ENCODE measurements around the gene ADGRG1. TPM values are rescaled to one million over a fixed set of nuclear protein-coding genes. Genes with fewer than 3 reads are reported as not detected.

Gene ADGRG1
- total RNA-seq, 6 experiments from 2014 or later, result 1.8 to 4.2 (median 3.4) TPM

DNA sequence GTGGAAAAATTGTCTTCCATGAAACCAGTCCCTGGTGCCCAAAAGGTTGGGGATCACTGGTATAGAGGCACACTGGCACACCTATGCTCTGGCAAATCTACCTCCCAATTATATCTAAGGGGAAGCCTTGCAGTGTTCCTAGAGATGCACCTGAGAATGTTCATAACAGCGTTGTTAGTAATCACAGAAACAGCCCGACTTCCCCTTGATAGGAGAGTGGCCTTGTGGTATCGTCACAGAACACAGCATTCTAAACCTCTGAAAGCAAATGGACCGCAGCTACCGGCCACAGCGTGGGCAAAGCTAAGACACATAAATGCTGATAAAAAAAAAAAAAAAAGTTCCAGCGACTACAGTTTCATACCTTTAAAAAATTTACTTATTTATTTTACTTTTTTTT is 39.1 kb upstream of the ADGRG1 start:
- TF ChIP-seq, protein P1, sequence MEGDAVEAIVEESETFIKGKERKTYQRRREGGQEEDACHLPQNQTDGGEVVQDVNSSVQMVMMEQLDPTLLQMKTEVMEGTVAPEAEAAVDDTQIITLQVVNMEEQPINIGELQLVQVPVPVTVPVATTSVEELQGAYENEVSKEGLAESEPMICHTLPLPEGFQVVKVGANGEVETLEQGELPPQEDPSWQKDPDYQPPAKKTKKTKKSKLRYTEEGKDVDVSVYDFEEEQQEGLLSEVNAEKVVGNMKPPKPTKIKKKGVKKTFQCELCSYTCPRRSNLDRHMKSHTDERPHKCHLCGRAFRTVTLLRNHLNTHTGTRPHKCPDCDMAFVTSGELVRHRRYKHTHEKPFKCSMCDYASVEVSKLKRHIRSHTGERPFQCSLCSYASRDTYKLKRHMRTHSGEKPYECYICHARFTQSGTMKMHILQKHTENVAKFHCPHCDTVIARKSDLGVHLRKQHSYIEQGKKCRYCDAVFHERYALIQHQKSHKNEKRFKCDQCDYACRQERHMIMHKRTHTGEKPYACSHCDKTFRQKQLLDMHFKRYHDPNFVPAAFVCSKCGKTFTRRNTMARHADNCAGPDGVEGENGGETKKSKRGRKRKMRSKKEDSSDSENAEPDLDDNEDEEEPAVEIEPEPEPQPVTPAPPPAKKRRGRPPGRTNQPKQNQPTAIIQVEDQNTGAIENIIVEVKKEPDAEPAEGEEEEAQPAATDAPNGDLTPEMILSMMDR (IDR thresholded peaks at IDR 0.05), result no peak
- TF ChIP-seq POLR2A (IDR thresholded peaks at IDR 0.05), result no peak
- H3K4me1 ChIP-seq, result no peaks in the 10 kb centered on the region
- intact Hi-C loops (cut with DNase I), result no loop called here
- DNase-seq, result no peak
- no peaks in the 10 kb centered on the region for H3K27me3 ChIP-seq
- H3K4me3 ChIP-seq, result no peak overlapping the region
- ATAC-seq, result no peak
- no peak overlapping the region for H3K27ac ChIP-seq
- WGBS (ENCODE audit: insufficient coverage, low coverage, low lambda C conversion rate, missing lambda C conversion rate), result 90% methylated on average over 7 of the region's 7 CpGs
- H3K36me3 ChIP-seq, result no peaks in the 10 kb centered on the region
- no peaks in the 10 kb centered on the region for H3K9me3 ChIP-seq

DNA sequence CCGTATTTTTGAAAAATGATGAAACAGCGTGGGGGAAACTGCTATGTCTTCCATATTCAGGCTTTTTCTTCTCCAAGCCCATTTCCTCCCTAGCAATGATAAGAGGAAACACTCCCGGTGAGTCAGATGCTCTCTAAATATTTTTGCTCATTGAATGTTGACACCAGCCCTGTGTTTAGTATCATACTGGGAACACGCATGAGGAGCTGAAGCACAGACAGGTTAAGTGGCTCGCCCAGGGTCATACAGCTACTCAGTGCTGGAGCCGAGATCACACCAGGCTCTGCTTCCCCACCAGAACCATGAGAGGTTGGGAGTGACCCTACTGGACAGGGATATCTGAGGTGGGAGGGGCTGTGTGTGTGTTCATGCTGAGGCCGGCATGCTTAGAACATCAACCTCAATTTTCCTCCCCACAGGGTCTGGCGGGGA is 37.8 kb upstream of the ADGRG1 start:
- no peaks in the 10 kb centered on the region for H3K4me1 ChIP-seq
- no peak overlapping the region for H3K27ac ChIP-seq
- WGBS (ENCODE audit: insufficient coverage, low coverage, low lambda C conversion rate, missing lambda C conversion rate), result 29% methylated on average over 7 of the region's 8 CpGs
- H3K9me3 ChIP-seq, result no peaks in the 10 kb centered on the region
- no peaks in the 10 kb centered on the region for H3K27me3 ChIP-seq
- no peak overlapping the region for H3K4me3 ChIP-seq
- intact Hi-C loops (cut with DNase I), result loop anchor here in 1 of 2 donors (5.0 kb wide), 1 partner anchor 57 kb away; no protein-coding TSS in a partner anchor
- no peak for DNase-seq
- no peak for TF ChIP-seq POLR2A (IDR thresholded peaks at IDR 0.05)
- TF ChIP-seq, protein P1 (IDR thresholded peaks at IDR 0.05), result no peak
- peak in 3 of 4 donors; percentile 4 to 63 (median 56) for ATAC-seq
- no peaks in the 10 kb centered on the region for H3K36me3 ChIP-seq

GRCh38 chr16:57591086-57591869 is 37.2 kb upstream of the ADGRG1 start:
- H3K27me3 ChIP-seq, result no peaks in the 10 kb centered on the region
- DNase-seq (peak; percentile 69 to 79 (median 78)), ATAC-seq (peak; percentile 95 to 97 (median 96))
- no peaks in the 10 kb centered on the region for H3K4me1 ChIP-seq
- TF ChIP-seq, protein P1 (IDR thresholded peaks at IDR 0.05), result peak; percentile 89 to 95 (median 90)
- TF ChIP-seq POLR2A (IDR thresholded peaks at IDR 0.05), result no peak
- H3K9me3 ChIP-seq, result no peaks in the 10 kb centered on the region
- H3K36me3 ChIP-seq, result no peaks in the 10 kb centered on the region
- intact Hi-C loops (cut with DNase I), result loop anchor here in 1 of 2 donors (5.0 kb wide), 1 partner anchor 56 kb away; no protein-coding TSS in a partner anchor
- no peak overlapping the region for H3K4me3 ChIP-seq
- WGBS (ENCODE audit: insufficient coverage, low coverage, low lambda C conversion rate, missing lambda C conversion rate), result 6% methylated on average over 6 of the region's 9 CpGs
- H3K27ac ChIP-seq, result no peak overlapping the region

- no peak overlapping the region for H3K27ac ChIP-seq
- ATAC-seq (no peak), DNase-seq (no peak)
- intact Hi-C loops (cut with DNase I), result loop anchor here (2.0 to 5.0 kb wide), 2 partner anchors 55 kb away; no protein-coding TSS in a partner anchor
- WGBS (ENCODE audit: insufficient coverage, low coverage, low lambda C conversion rate, missing lambda C conversion rate), result 58% methylated on average over 7 of the region's 7 CpGs
- H3K36me3 ChIP-seq, result no peaks in the 10 kb centered on the region
- H3K4me3 ChIP-seq, result no peak overlapping the region
- no peaks in the 10 kb centered on the region for H3K27me3 ChIP-seq
- no peaks in the 10 kb centered on the region for H3K9me3 ChIP-seq
- TF ChIP-seq, protein P1 (IDR thresholded peaks at IDR 0.05), result no peak
- TF ChIP-seq POLR2A (IDR thresholded peaks at IDR 0.05), result no peak
- no peaks in the 10 kb centered on the region for H3K4me1 ChIP-seq
Observed at GRCh38 chr16:57591870-57592485, 36.5 kb upstream of the ADGRG1 start.
